Activated T-cell treated with anti-CD3 and anti-CD28 coated beads, Interleukin-2, amount 50 U/mL, for 4 hours (primary cell): ENCODE measurements around the gene GNPDA1. TPM values are rescaled to one million over a fixed set of nuclear protein-coding genes. Genes with fewer than 3 reads are reported as not detected.

Source experiments
- ATAC-seq, 2 donors: fragments of 200-7000 bp; cut with Tn5 transposase; one replicate each; pipeline ENCODE4 v1.10.0; 2021
- DNase-seq: peaks from one replicate; pipeline ENCODE4 v3.0.0-alpha.2; 2020
- H3K27me3 Mint-ChIP-seq: one replicate; pipeline ENCODE4 v1.8.0; 2021; ENCODE audit warnings: low read depth, mixed read lengths
- H3K36me3 Mint-ChIP-seq: one replicate; pipeline ENCODE4 v1.8.0; 2022; ENCODE audit warnings: mixed read lengths; ENCODE audit not compliant: insufficient read depth
- H3K4me1 Mint-ChIP-seq: one replicate; pipeline ENCODE4 v1.8.0; 2021; ENCODE audit warnings: low read depth, mixed read lengths
- H3K4me3 Mint-ChIP-seq: one replicate; pipeline ENCODE4 v1.8.0; 2021; ENCODE audit warnings: mild to moderate bottlenecking, moderate library complexity, mixed read lengths
- H3K9me3 Mint-ChIP-seq: one replicate; pipeline ENCODE4 v1.8.0; 2021; ENCODE audit warnings: mixed read lengths
- total RNA-seq, 3 donors: library from RNA; stranded (reverse); gene quantifications; one replicate each; pipeline ENCODE4 v1.2.1, GENCODE V29; 2021

The GNPDA1 gene
- total RNA-seq, 3 donors from 2014 or later, result 147 to 196 (median 149) TPM

DNA sequence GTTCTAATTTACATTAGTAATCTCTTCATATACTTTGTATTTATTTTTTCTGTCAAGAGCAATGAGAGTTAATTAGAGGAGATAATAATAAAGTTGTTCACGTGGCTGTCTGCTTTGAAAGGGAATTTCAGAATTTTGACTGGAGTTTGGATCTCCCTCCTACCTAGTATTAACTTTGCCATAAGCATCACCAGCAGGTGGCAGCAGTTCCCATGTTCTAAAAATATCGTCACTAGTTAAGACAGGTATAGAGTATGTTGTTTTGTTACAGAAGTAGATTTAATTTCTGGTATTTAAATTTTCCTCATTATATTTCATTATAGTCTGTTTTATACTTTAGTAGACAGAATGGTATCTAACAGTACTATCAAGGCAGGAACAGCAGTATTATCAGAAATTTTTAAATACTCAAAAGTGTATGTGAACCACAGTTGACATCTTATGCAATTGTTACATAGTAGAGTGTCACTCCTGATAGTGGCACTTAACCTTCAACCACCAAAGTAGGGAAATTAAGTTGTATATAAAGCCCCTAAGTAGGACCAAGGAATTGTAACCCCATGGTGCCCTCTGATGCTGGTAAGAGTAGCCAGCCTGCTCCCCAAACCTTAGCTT is 20.4 kb downstream of the GNPDA1 start:
- no peaks in the 10 kb centered on the region for H3K27me3 Mint-ChIP-seq
- ATAC-seq (peak; percentile 65 to 69), DNase-seq (peak; percentile 85)
- peaks cover 28% of the 10 kb centered on the region for H3K36me3 Mint-ChIP-seq
- no peak overlapping the region for H3K4me3 Mint-ChIP-seq
- no peaks in the 10 kb centered on the region for H3K9me3 Mint-ChIP-seq
- H3K4me1 Mint-ChIP-seq, result peaks cover 7% of the 10 kb centered on the region

DNA sequence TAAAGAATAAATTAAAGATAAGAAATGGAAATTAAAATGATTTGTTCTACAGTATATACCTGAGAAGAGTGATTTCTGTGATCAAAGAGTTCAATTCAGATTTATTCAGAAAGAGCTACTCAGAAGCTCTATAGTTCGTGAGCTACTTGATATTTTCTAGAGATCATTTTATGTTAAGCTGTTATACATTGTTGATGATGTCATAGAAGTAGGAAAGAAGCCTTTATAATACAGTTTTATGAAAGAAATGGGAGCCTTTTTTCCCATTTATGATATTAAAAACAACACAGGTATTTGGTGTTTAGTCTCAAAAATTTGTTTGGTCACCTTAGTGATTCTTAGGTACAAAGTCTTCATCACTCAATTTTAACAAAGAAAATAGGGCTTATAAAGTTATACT is 23.1 kb downstream of the GNPDA1 start:
- ATAC-seq (no peak), DNase-seq (no peak)
- H3K27me3 Mint-ChIP-seq, result no peaks in the 10 kb centered on the region
- H3K36me3 Mint-ChIP-seq, result peaks cover 28% of the 10 kb centered on the region
- peaks cover 7% of the 10 kb centered on the region for H3K4me1 Mint-ChIP-seq
- H3K4me3 Mint-ChIP-seq, result no peak overlapping the region
- no peaks in the 10 kb centered on the region for H3K9me3 Mint-ChIP-seq

DNA sequence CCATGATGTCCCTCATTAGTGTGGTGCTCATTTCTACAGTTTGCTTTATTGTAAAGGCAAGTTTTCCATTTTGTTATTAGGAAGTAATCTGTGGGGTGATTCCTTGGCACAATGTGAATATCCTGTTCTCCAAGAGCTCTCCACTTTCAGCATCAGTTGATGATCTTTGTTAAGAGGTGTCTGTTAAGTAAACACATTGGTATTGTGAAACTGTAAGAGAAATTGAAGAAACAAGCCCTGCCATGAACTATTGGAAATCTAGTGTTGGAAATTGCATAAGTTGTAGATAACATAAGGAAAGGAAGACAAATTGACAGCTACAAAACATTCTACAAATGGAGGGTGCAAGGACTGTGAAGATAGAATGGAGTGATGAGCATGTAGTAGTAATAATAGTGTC is 26.8 kb downstream of the GNPDA1 start:
- peaks cover 25% of the 10 kb centered on the region for H3K36me3 Mint-ChIP-seq
- no peak overlapping the region for H3K4me3 Mint-ChIP-seq
- DNase-seq (no peak), ATAC-seq (no peak)
- H3K27me3 Mint-ChIP-seq, result no peaks in the 10 kb centered on the region
- no peaks in the 10 kb centered on the region for H3K9me3 Mint-ChIP-seq
- no peaks in the 10 kb centered on the region for H3K4me1 Mint-ChIP-seq

DNA sequence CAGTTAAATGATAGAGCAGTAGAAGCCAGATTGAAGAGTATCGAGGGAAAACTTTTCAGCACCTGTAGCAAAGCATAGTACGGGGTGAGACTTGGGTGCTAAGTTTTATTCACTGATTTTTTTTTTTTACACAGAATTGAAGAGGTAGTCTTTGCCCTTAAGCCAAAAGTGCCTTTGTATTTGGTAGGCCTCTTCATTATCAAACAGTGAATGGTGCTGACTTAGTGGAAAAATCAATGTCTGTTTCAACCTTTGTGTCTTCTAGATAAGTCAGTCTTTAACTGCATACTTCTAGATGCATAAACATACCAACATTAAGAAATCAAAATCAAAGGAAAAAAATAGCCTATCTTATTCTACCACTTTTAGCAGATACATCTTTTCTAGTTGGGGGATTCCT is 30.2 kb downstream of the GNPDA1 start:
- no peaks in the 10 kb centered on the region for H3K9me3 Mint-ChIP-seq
- H3K27me3 Mint-ChIP-seq, result no peaks in the 10 kb centered on the region
- no peak for DNase-seq
- peaks cover 2% of the 10 kb centered on the region for H3K4me1 Mint-ChIP-seq
- H3K36me3 Mint-ChIP-seq, result peaks cover 36% of the 10 kb centered on the region
- H3K4me3 Mint-ChIP-seq, result no peak overlapping the region
- ATAC-seq, result no peak

DNA sequence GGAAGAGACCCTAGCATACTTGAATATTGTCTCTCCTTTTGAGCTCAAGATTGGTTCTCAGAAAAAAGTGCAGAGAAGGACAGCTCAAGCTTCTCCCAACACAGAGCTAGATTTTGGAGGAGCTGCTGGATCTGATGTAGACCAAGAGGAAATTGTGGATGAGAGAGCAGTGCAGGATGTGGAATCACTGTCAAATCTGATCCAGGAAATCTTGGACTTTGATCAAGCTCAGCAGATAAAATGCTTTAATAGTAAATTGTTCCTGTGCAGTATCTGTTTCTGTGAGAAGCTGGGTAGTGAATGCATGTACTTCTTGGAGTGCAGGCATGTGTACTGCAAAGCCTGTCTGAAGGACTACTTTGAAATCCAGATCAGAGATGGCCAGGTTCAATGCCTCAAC is 34.4 kb downstream of the GNPDA1 start:
- H3K36me3 Mint-ChIP-seq, result peaks cover 42% of the 10 kb centered on the region
- ATAC-seq (no peak), DNase-seq (no peak)
- H3K27me3 Mint-ChIP-seq, result no peaks in the 10 kb centered on the region
- no peak overlapping the region for H3K4me3 Mint-ChIP-seq
- H3K9me3 Mint-ChIP-seq, result no peaks in the 10 kb centered on the region
- H3K4me1 Mint-ChIP-seq, result peaks cover 24% of the 10 kb centered on the region

DNA sequence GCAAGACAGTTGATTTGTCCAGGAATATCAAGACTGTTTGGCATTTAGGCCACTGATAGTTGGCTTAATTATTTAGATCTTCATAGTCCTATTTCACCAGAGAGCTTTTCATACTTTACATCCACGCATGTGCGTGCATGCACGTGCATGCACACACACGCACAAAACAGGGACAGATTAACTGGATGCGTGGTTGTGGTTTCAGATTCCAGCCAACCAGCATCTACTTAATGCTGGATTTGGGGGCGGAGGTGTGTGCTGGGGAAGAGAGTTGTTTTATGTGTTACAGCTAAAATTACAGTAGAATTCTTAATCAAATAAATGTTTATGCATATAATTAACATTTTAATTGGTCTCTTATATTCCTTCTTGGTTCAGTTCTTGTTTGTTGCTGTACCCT is 36.7 kb downstream of the GNPDA1 start:
- H3K4me1 Mint-ChIP-seq, result peaks cover 28% of the 10 kb centered on the region
- H3K9me3 Mint-ChIP-seq, result no peaks in the 10 kb centered on the region
- DNase-seq (no peak), ATAC-seq (no peak)
- no peaks in the 10 kb centered on the region for H3K27me3 Mint-ChIP-seq
- no peak overlapping the region for H3K4me3 Mint-ChIP-seq
- H3K36me3 Mint-ChIP-seq, result peaks cover 38% of the 10 kb centered on the region

DNA sequence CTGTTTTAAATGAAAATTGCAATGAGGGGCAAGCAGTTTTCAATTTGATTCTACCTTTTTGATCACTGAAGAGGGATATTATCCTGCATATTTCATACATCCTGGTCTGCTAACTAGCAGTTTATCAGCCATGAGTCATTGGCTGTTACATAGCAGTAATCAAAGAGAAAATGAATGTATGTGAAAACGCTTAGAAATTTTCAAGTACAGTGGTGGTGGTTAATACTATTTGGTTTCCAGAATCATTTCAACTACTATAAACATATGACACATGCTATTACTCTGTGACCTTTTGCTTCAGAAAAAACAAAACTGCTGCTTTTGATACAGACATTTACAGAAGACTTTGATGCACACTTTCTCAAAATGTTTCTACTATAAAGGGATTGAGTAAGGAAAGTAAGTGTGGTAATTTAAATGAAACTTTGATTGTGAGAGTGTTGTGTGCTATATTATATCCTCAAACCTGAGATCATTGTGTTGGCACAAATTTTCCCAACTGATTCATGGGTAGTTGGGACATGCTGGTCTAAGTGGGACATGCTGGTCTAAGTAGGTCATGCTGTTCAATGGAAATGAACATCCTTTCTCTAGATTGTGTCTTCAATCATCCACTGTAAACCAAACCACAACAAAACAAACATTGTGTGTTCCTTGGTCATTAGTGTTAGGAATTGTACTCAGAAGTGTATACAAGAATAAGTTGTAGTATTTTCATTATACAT is 38.8 kb downstream of the GNPDA1 start:
- Mint-ChIP-seq H3K9me3 (no peaks in the 10 kb centered on the region), H3K4me1 (peaks cover 43% of the 10 kb centered on the region), H3K27me3 (no peaks in the 10 kb centered on the region), H3K4me3 (peak overlapping the region; percentile 20), H3K36me3 (peaks cover 27% of the 10 kb centered on the region)
- peak; percentile 12 to 22 for ATAC-seq
- DNase-seq, result no peak

DNA sequence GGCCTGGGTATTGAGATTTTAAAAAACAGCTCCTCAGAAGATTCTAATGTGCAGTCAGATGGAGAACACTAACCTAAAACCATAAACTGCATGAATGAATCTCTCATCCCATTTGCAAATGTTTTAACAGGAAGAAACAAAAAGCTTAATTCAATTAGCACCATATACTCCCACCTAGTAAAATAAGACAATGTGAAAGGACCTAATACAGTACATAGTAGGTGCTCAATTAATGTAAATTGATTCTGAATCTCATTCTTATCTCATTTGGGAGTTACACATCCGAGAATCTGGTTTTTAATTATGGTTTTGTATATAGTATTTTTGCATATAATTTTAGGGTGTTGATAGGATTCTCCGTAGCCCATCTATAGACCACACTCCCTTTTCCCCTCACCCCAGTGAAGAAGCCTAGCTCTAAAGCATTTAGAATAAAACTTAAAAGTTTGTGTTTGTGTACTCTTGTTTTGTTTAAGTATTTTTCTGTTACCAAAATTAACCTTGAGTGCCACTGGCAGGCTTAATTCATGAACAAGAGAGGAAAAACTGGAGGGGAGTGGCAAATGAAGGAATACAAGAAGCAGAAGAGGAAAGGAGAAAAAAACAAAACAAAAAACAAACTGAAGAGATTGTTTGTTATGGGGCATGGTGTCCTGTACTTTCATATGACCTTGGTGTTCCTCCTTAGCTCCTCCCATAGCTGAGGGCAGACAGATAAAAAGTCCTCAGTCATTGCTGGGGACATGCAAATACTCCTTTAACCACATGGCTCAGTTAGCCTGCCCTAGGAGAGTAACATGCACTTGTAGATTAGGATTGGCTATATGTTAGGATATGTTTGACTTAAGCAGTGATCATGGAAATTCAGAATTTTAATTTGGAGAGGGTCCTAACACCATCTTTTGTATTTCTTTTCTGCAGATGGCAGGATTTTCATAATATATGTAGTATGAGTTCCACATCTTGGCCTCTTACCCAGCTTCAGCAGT is 42.8 kb downstream of the GNPDA1 start:
- Mint-ChIP-seq H3K4me1 (peaks cover 42% of the 10 kb centered on the region), H3K36me3 (peaks cover 15% of the 10 kb centered on the region), H3K27me3 (no peaks in the 10 kb centered on the region), H3K4me3 (peak overlapping the region; percentile 93), H3K9me3 (no peaks in the 10 kb centered on the region)
- ATAC-seq (no peak), DNase-seq (no peak)

DNA sequence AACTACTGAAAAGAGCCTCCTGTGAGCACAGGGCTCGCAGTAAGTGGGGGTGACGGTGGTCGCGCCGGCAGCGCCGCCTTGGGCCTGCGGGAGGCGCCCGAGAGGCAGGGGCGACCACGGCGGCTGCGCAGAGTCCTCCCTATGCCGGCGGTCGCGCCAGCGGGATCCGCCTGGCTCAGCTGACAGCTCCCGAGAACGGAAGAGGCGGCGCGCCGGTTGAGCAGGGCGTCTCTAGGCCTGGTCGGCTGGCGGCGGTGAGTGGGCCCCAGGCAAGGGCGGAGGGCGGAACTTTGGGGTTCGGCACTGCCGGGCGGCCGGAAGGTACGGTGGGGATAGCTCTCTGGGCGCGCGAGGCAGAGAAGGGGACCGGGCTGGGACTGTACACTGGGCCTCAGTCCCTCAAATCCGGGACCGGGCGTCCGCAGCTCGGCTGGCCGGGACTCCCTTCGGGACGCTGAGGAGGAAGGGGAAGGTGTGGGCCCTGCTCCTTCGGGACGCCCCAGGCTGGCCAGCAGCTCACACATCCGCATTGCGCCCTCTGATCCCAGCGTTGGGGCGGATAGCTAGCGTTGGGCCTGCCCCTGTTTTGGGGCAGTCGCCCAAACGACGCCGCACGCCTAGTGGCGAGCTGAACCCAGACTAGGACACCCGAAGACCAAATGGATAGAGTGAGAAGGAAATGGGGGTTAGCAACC is 43.8 kb downstream of the GNPDA1 start, which contains the start of gene RNF14:
Gene RNF14 (plus strand): TSS at position 192 of the 695 bp plus-strand sequence. CDS start 4,484 bp downstream, outside the sequence.
- Mint-ChIP-seq H3K9me3 (no peaks in the 10 kb centered on the region), H3K36me3 (peaks cover 5% of the 10 kb centered on the region), H3K4me1 (peaks cover 32% of the 10 kb centered on the region), H3K4me3 (peak within 1 kb of the TSS; percentile 93), H3K27me3 (no peaks in the 10 kb centered on the region)
- peak; percentile 98 for ATAC-seq
- DNase-seq, result peak; percentile 88

DNA sequence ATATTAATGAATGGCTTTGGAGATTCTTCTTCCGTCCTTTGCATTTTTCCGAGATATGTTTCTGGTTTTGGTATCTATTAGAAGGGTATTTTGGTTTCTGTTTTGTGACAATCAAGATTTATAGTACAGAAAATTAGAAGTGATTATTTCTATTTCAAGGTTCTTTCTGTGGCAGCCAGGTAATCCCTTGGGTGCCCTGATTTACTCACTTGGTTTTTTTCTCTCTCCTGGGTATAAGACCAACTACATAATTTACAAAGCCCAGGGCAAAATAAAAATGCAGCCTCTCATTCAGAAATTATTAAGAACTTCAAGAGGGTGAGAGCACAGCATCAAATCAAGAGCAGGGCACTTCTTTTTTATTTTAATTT is 45.9 kb downstream of the GNPDA1 start:
- no peak for DNase-seq
- no peaks in the 10 kb centered on the region for H3K9me3 Mint-ChIP-seq
- H3K36me3 Mint-ChIP-seq, result no peaks in the 10 kb centered on the region
- no peak overlapping the region for H3K4me3 Mint-ChIP-seq
- H3K27me3 Mint-ChIP-seq, result no peaks in the 10 kb centered on the region
- peaks cover 26% of the 10 kb centered on the region for H3K4me1 Mint-ChIP-seq
- no peak for ATAC-seq

DNA sequence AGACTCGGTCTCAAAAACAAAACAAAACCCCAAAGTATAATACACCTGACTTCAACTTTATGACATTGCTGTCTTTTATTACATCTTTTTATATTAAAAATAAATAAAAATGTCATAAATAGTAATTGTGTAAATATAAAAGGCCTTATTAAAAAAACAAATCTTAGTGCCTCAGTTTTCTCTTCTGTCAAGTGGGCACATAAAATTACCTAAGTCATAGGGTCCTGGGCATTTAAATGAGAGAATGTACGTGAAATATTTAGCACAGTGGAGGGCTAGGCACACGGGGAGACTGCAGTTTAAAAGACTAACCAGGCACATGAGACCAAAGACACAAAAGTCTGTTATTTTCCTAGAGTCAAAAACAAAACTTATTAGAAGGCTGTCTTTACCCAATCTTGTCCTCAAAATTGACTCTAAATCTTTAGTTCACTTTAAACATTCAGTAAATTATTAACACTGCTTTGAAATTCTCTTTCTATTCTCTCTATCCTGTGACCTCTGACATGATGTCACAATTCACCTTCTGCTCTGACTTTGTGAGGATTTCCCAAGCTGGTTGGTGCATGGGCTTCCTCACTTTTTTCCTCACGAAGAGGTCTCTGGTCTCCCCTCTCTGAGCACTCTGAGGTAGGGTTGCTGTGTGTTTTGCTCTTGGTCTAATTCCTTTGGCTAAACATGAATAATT is 46.4 kb downstream of the GNPDA1 start:
- Mint-ChIP-seq H3K4me3 (no peak overlapping the region), H3K27me3 (no peaks in the 10 kb centered on the region), H3K36me3 (no peaks in the 10 kb centered on the region), H3K4me1 (peaks cover 27% of the 10 kb centered on the region), H3K9me3 (no peaks in the 10 kb centered on the region)
- no peak for ATAC-seq
- no peak for DNase-seq

DNA sequence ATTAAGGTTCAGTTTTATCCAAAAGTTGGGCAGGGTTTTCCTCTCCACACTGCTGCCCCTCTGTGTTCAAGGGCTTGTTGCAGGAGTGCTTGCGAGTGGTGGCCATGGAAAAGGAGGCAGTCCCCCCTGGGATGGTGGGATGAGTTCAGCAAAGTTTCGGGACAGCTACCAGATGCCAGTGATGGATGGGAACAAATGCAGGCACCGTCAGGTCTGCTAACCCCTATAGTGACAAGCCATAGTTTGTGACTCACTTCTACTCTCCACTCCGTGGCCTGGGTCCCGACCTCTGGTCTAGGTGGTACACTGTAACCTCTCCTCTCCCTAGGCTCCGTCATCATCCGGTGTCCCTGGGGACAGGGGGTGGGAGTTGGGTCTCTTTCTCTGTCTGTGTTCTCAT is 47.8 kb downstream of the GNPDA1 start:
- no peaks in the 10 kb centered on the region for H3K9me3 Mint-ChIP-seq

DNA sequence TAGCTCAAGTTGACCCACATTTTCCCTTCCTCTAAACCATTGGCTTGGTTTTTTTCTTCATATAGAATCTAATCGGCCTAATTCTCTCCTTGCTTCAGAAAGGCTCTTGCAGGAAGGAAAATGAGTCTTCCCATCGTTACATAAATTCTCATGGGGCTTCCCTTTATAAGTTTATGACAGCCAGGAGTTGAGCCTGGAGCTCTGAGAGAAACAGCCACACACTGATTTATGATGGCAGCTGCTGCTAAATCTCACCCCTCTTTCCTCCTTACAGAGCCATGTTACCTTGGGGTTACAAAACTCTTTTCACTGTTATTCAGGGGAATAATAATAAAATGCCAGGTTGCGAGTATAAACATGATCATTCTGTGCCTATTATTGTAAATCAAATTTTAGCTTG is 49.1 kb downstream of the GNPDA1 start:
- ATAC-seq, result no peak
- Mint-ChIP-seq H3K9me3 (no peaks in the 10 kb centered on the region), H3K27me3 (no peaks in the 10 kb centered on the region)

More for the DNA sequence above, 47.8 kb downstream of the GNPDA1 start:
- Mint-ChIP-seq H3K4me3 (no peak overlapping the region), H3K4me1 (peaks cover 31% of the 10 kb centered on the region), H3K27me3 (no peaks in the 10 kb centered on the region), H3K36me3 (no peaks in the 10 kb centered on the region)
- DNase-seq (no peak), ATAC-seq (no peak)

More for the DNA sequence above, 49.1 kb downstream of the GNPDA1 start:
- Mint-ChIP-seq H3K4me3 (no peak overlapping the region), H3K4me1 (peaks cover 36% of the 10 kb centered on the region), H3K36me3 (no peaks in the 10 kb centered on the region)
- no peak for DNase-seq
